Measurements from ENCODE around the gene MRE11. TPM values are rescaled to one million over a fixed set of nuclear protein-coding genes. Genes with fewer than 3 reads are reported as not detected.
A peak's percentile ranks its signal among the peaks of the same experiment; 100 is the strongest.

Gene MRE11
- polyA plus RNA-seq (2012; rRNA removed) = 2.8 and 4.7 TPM in 2 replicates
- polyA plus RNA-seq (2012; cell fraction: cytosol; rRNA removed) = 3.4 and 4.3 TPM in 2 replicates
- 4.8 and 8.9 TPM in 2 replicates for polyA plus RNA-seq (2012; cell fraction: nucleus; rRNA removed)

GRCh38 chr11:94493281-94494125 lies at the start of gene MRE11, which contains the start of gene ANKRD49:
TSS of gene MRE11 (minus strand) at chr11:94493844. CDS start at chr11:94492801, 1,043 bp downstream.
TSS of gene ANKRD49 (plus strand) at chr11:94493984. CDS start at chr11:94496694, 2,710 bp downstream.
- POLR2A ChIA-PET = interaction anchor here (1.0 kb wide), 1 partner anchor 365 kb away, joined by 3 read pairs; no protein-coding TSS in a partner anchor
- TF ChIP-seq USF2 (IDR thresholded peaks at IDR 0.05; ENCODE audit: borderline replicate concordance, low read depth, low read length) = no peak
- TF ChIP-seq EP300 (IDR thresholded peaks at IDR 0.05; ENCODE audit: borderline replicate concordance in 1 of 2, low read depth in 1 of 2, low read length in 1 of 2) = no peak
- TF ChIP-seq PBX3 (IDR thresholded peaks at IDR 0.05) = no peak
- no peak for TF ChIP-seq RAD21 (IDR thresholded peaks at IDR 0.05; ENCODE audit: low read length)
- no peak for TF ChIP-seq FOXM1 (IDR thresholded peaks at IDR 0.05; ENCODE audit: low read depth)
- TF ChIP-seq TCF12 (IDR thresholded peaks at IDR 0.05) = no peak
- TF ChIP-seq TAF1 (IDR thresholded peaks at IDR 0.05; ENCODE audit: borderline replicate concordance, low read depth, low read length) = peak; percentile 69; the same call in 1 of the 2 replicates
- no peak for TF ChIP-seq FOXJ3 (CRISPR knock-in tag; IDR thresholded peaks at IDR 0.05)
- no peak; the same call in 1 of the 2 replicates for TF ChIP-seq GABPA (IDR thresholded peaks at IDR 0.05; ENCODE audit: low read depth)
- no peak for TF ChIP-seq SMC3 (IDR thresholded peaks at IDR 0.05; ENCODE audit: low read depth, low read length)
- TF ChIP-seq ZBTB33 (IDR thresholded peaks at IDR 0.05; ENCODE audit: borderline replicate concordance, low read depth) = peak; percentile 96
- TF ChIP-seq MEF2A (IDR thresholded peaks at IDR 0.05; ENCODE audit: borderline replicate concordance, low read depth) = no peak
- peak; percentile 95 for TF ChIP-seq SIN3A (IDR thresholded peaks at IDR 0.05; ENCODE audit: borderline replicate concordance, low read depth, low read length)
- TF ChIP-seq NRF1 (IDR thresholded peaks at IDR 0.05; ENCODE audit: low read depth, low read length) = no peak
- TF ChIP-seq MXI1 (IDR thresholded peaks at IDR 0.05; ENCODE audit: low read depth, low read length) = peak; percentile 86
- TF ChIP-seq YY1 (IDR thresholded peaks at IDR 0.05; ENCODE audit: low read depth) = no peak
- TF ChIP-seq, protein P1, sequence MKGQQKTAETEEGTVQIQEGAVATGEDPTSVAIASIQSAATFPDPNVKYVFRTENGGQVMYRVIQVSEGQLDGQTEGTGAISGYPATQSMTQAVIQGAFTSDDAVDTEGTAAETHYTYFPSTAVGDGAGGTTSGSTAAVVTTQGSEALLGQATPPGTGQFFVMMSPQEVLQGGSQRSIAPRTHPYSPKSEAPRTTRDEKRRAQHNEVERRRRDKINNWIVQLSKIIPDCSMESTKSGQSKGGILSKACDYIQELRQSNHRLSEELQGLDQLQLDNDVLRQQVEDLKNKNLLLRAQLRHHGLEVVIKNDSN (IDR thresholded peaks at IDR 0.05; ENCODE audit: borderline replicate concordance, low read depth) = no peak
- TF ChIP-seq RXRA (IDR thresholded peaks at IDR 0.05; ENCODE audit: borderline replicate concordance, low read depth) = no peak
- TF ChIP-seq RFX5 (IDR thresholded peaks at IDR 0.05; ENCODE audit: low read length) = no peak
- no peak for TF ChIP-seq NFIC (IDR thresholded peaks at IDR 0.05; ENCODE audit: borderline replicate concordance)
- no peak for TF ChIP-seq TEAD4 (IDR thresholded peaks at IDR 0.05; ENCODE audit: borderline replicate concordance, insufficient read depth)
- TF ChIP-seq MAX (IDR thresholded peaks at IDR 0.05; ENCODE audit: low read depth) = peak; percentile 47
- TF ChIP-seq POLR2AphosphoS5 (IDR thresholded peaks at IDR 0.05; ENCODE audit: low read depth, low read length) = 0 out of 2 replicates have a peak, but pooled peaks have one; percentile 62
- TF ChIP-seq CHD2 (IDR thresholded peaks at IDR 0.05; ENCODE audit: low read length, partially characterized antibody) = peak; percentile 99
- TF ChIP-seq RCOR1 (IDR thresholded peaks at IDR 0.05; ENCODE audit: low read length) = no peak
- TF ChIP-seq IRF3 (IDR thresholded peaks at IDR 0.05; ENCODE audit: low read depth, low read length) = peak; percentile 18; the same call in 1 of the 2 replicates
- TF ChIP-seq EZH2phosphoT487 (IDR thresholded peaks at IDR 0.05; ENCODE audit: borderline replicate concordance, low read depth) = no peak

More at GRCh38 chr11:94493281-94494125, at the start of gene MRE11, which contains the start of gene ANKRD49:
- peak within 1 kb of the TSS; percentile 84 to 94 for H3K4me3 ChIP-seq (ENCODE audit: low read depth in 2 of 2, low read length in 1 of 2)
- peak within 1 kb of the TSS; percentile 61 for H3K27ac ChIP-seq (ENCODE audit: low read depth in 2 of 2, low read length in 1 of 2)
- H3K27me3 ChIP-seq (ENCODE audit: insufficient read depth) = no peaks in the 10 kb centered on the region
- no peaks in the 10 kb centered on the region for H4K20me1 ChIP-seq (ENCODE audit: insufficient read depth)
- H3K36me3 ChIP-seq (replicated peaks in 1 of 2; ENCODE audit: control insufficient read depth in 1 of 2, insufficient read depth in 2 of 2, low read length in 1 of 2) = peaks cover 30 to 45% of the 10 kb centered on the region in 2 experiments
- H3K9me3 ChIP-seq = no peaks in the 10 kb centered on the region
- no peaks in the 10 kb centered on the region for H3K9me2 ChIP-seq
- DNase-seq = peak; percentile 89
- peaks cover 9 to 12% of the 10 kb centered on the region in 2 experiments for H3K4me1 ChIP-seq (ENCODE audit: control insufficient read depth in 1 of 2, insufficient read depth in 2 of 2, low read depth in 1 of 2, low read length in 1 of 2)
- peak within 1 kb of the TSS; percentile 84 for H3K4me2 ChIP-seq
- H3F3A ChIP-seq (replicated peaks; ENCODE audit: insufficient read depth) = no peaks in the 10 kb centered on the region
- peaks cover 46% of the 10 kb centered on the region for H3K79me2 ChIP-seq (ENCODE audit: insufficient read depth)
- H3K9ac ChIP-seq = peak within 1 kb of the TSS; percentile 89
- peak within 1 kb of the TSS; percentile 98 for H2AFZ ChIP-seq (ENCODE audit: low read depth)
- CTCF ChIA-PET = interaction anchor here (0.7 to 3.0 kb wide), 2 partner anchors 12 to 275 kb away, joined by 3 to 10 read pairs; partner anchors contain the start of gene AMOTL1
- WGBS (ENCODE audit: low lambda C conversion rate) = 1% methylated on average over 18 of the region's 55 CpGs
